H1 (cell line): ENCODE measurements around the gene ACTA2. TPM values are rescaled to one million over a fixed set of nuclear protein-coding genes. Genes with fewer than 3 reads are reported as not detected.

Experiments used
- CTCF ChIA-PET: fragments of 300-600 bp; sonication (Branson Sonifier 250); formaldehyde crosslinking; loops from one replicate; lab custom pipeline; 2021; ENCODE audit not compliant: partially characterized antibody; lab: Charles Lee
- POLR2A ChIA-PET: fragments of 300-600 bp; sonication (Branson Sonifier 250); formaldehyde crosslinking; loops from one replicate; lab custom pipeline; 2021; ENCODE audit warnings: inconsistent platforms; ENCODE audit not compliant: partially characterized antibody; lab: Charles Lee
- DNase-seq, 2 experiments: peaks; one replicate each; pipeline versions ENCODE4 v3.0.0 to v3.0.0-alpha.2; 2010 to 2022; ENCODE audit warnings: low spot score in 2 of 2, low read depth in 1 of 2, mixed read lengths in 1 of 2
- FAIRE-seq: peaks from 2 replicates; lab custom pipeline; 2011; peaks lifted over from hg19 to GRCh38; lab: Jason Lieb, UNC
- H2AFZ ChIP-seq: 2 replicates; pipeline ENCODE4 v1.8.1; 2012; ENCODE audit warnings: low read length, inconsistent platforms
- H2AK5ac ChIP-seq: 2 replicates; pipeline ENCODE4 v1.6.1; 2013; ENCODE audit warnings: low read depth, low read length
- H2BK120ac ChIP-seq: replicated peaks from 2 replicates; pipeline ENCODE3; 2013; ENCODE audit warnings: low read depth, low read length, inconsistent platforms
- H2BK12ac ChIP-seq: 2 replicates; pipeline ENCODE4 v1.6.1; 2013; ENCODE audit warnings: low read depth, low read length
- H2BK15ac ChIP-seq: 2 replicates; pipeline ENCODE4 v1.6.1; 2013; ENCODE audit warnings: low read length
- H2BK20ac ChIP-seq: 2 replicates; pipeline ENCODE4 v1.6.1; 2013; ENCODE audit warnings: low read length
- H2BK5ac ChIP-seq: 2 replicates; pipeline ENCODE4 v1.6.1; 2013; ENCODE audit warnings: low read depth, low read length
- H3K14ac ChIP-seq: 2 replicates; pipeline ENCODE4 v1.6.1; 2013; ENCODE audit warnings: inconsistent platforms; ENCODE audit not compliant: insufficient read length
- H3K18ac ChIP-seq: 2 replicates; pipeline ENCODE4 v1.6.1; 2013; ENCODE audit warnings: low read length; ENCODE audit errors: extremely low read depth
- H3K23ac ChIP-seq: 2 replicates; pipeline ENCODE4 v1.6.1; 2013; ENCODE audit warnings: inconsistent platforms; ENCODE audit not compliant: insufficient read length
- H3K23me2 ChIP-seq: 2 replicates; pipeline ENCODE4 v1.6.1; 2013; ENCODE audit warnings: low read depth, low read length
- H3K27ac ChIP-seq: 2 replicates; pipeline ENCODE4 v1.6.1; 2011; ENCODE audit warnings: low read depth, low read length, inconsistent platforms
- H3K27me3 ChIP-seq, 4 experiments: replicated peaks in 1 of 4; 1 replicate in 1 of 4; 2 replicates in 3 of 4; pipeline versions ENCODE4 v1.6.1 to v1.8.1; 2011 to 2013; ENCODE audit warnings: low read length in 3 of 4, mild to moderate bottlenecking in 3 of 4, inconsistent platforms in 2 of 4, mixed read lengths in 2 of 4, moderate library complexity in 1 of 4; ENCODE audit not compliant: control insufficient read depth in 3 of 4, insufficient read depth in 3 of 4; ENCODE audit errors: extremely low read depth in 1 of 4
- H3K36me3 ChIP-seq, 4 experiments: 2 replicates each; pipeline versions ENCODE4 v1.6.1 to v1.8.1; 2011 to 2013; ENCODE audit warnings: mild to moderate bottlenecking in 4 of 4, low read length in 3 of 4, moderate library complexity in 2 of 4, control low read depth in 1 of 4, inconsistent platforms in 1 of 4; ENCODE audit not compliant: insufficient read depth in 4 of 4, control insufficient read depth in 2 of 4
- H3K4ac ChIP-seq: replicated peaks from 2 replicates; pipeline ENCODE3; 2013; ENCODE audit warnings: low read length, low read depth, mixed read lengths, inconsistent platforms; ENCODE audit not compliant: insufficient read length
- H3K4me1 ChIP-seq, 4 experiments: replicated peaks in 1 of 4; 1 replicate in 1 of 4; 2 replicates in 3 of 4; pipeline versions ENCODE4 v1.6.1 to v1.8.1; 2011 to 2013; ENCODE audit warnings: low read length in 3 of 4, inconsistent platforms in 2 of 4, mixed read lengths in 1 of 4; ENCODE audit not compliant: insufficient read depth in 4 of 4, control insufficient read depth in 3 of 4
- H3K4me2 ChIP-seq, 2 experiments: 2 replicates each; pipeline versions ENCODE4 v1.6.1 to v1.8.1; 2011 to 2013; ENCODE audit warnings: low read depth in 2 of 2, low read length in 2 of 2, control low read depth in 1 of 2, inconsistent platforms in 1 of 2, mild to moderate bottlenecking in 1 of 2; ENCODE audit not compliant: insufficient read depth in 1 of 2
- H3K4me3 ChIP-seq, 4 experiments: fragments of 200-600, 300-600 bp in 1 of 4; sonication (generic), shearing (Covaris generic), sonication (Bioruptor Twin) in 1 of 4; 2 replicates each; pipeline versions ENCODE4 v1.5.1 to v1.8.1; 2011 to 2016; ENCODE audit warnings: low read length in 4 of 4, low read depth in 3 of 4, control low read depth in 2 of 4, inconsistent platforms in 2 of 4, mild to moderate bottlenecking in 2 of 4, mixed read lengths in 1 of 4, moderate library complexity in 1 of 4; ENCODE audit not compliant: insufficient read depth in 2 of 4; ENCODE audit errors: extremely low read depth in 1 of 4
- H3K56ac ChIP-seq: replicated peaks from 2 replicates; pipeline ENCODE3; 2013; ENCODE audit warnings: low read depth, mild to moderate bottlenecking, mixed read lengths, low read length, inconsistent platforms; ENCODE audit not compliant: insufficient read length
- H3K79me1 ChIP-seq: 2 replicates; pipeline ENCODE4 v1.6.1; 2013; ENCODE audit warnings: low read depth, low read length, control low read depth
- H3K79me2 ChIP-seq, 2 experiments: 2 replicates each; pipeline versions ENCODE4 v1.6.1 to v1.8.1; 2012 to 2013; ENCODE audit warnings: low read length in 2 of 2, mild to moderate bottlenecking in 2 of 2, inconsistent platforms in 1 of 2; ENCODE audit not compliant: insufficient read depth in 2 of 2, control insufficient read depth in 1 of 2
- H3K9ac ChIP-seq, 4 experiments: replicated peaks in 1 of 4; 1 replicate in 1 of 4; 2 replicates in 3 of 4; pipeline versions ENCODE4 v1.6.1 to v1.8.1; 2011 to 2013; ENCODE audit warnings: low read depth in 3 of 4, low read length in 3 of 4, control low read depth in 2 of 4, mild to moderate bottlenecking in 2 of 4, moderate library complexity in 2 of 4, inconsistent platforms in 1 of 4; ENCODE audit errors: extremely low read depth in 1 of 4
- H3K9me3 ChIP-seq, 2 experiments: 2 replicates each; pipeline versions ENCODE4 v1.6.1 to v1.8.1; 2012 to 2013; ENCODE audit warnings: mild to moderate bottlenecking in 2 of 2, moderate library complexity in 2 of 2, control low read depth in 1 of 2, inconsistent platforms in 1 of 2, low read depth in 1 of 2, low read length in 1 of 2, mixed read lengths in 1 of 2; ENCODE audit not compliant: insufficient read depth in 2 of 2
- H4K20me1 ChIP-seq, 2 experiments: replicated peaks in 1 of 2; 2 replicates each; pipeline versions ENCODE3 to v1.8.1; 2011 to 2013; ENCODE audit warnings: inconsistent platforms in 2 of 2, low read length in 2 of 2, mild to moderate bottlenecking in 1 of 2; ENCODE audit not compliant: insufficient read depth in 2 of 2, control insufficient read depth in 1 of 2
- H4K5ac ChIP-seq: 2 replicates; pipeline ENCODE4 v1.6.1; 2013; ENCODE audit warnings: low read length, low read depth, mixed read lengths, inconsistent platforms; ENCODE audit not compliant: insufficient read length
- H4K8ac ChIP-seq: 2 replicates; pipeline ENCODE4 v1.8.0; 2013; ENCODE audit warnings: mild to moderate bottlenecking, moderate library complexity, low read length, inconsistent platforms; ENCODE audit not compliant: insufficient read depth; ENCODE audit errors: extremely low read depth
- H4K91ac ChIP-seq: replicated peaks from 2 replicates; pipeline ENCODE3; 2013; ENCODE audit warnings: low read length, mixed read lengths, inconsistent platforms; ENCODE audit not compliant: insufficient read length
- EP300 ChIP-seq, 2 experiments: IDR thresholded peaks; 1 replicate in 1 of 2; 2 replicates in 1 of 2; pipeline ENCODE4 v1.6.1; 2011 to 2012; ENCODE audit warnings: low read depth in 2 of 2, low read length in 2 of 2, mild to moderate bottlenecking in 2 of 2, borderline replicate concordance in 1 of 2, inconsistent platforms in 1 of 2, moderate library complexity in 1 of 2
- PHF8 ChIP-seq: fragments of 200-600 bp; sonication (generic); conservative IDR thresholded peaks from 2 replicates; pipeline ENCODE4 v1.7.1; 2012; ENCODE audit warnings: low read depth, mild to moderate bottlenecking, inconsistent platforms, low read length, moderate library complexity
- POU5F1 ChIP-seq: IDR thresholded peaks from 2 replicates; pipeline ENCODE4 v1.6.1; 2011; ENCODE audit warnings: low read depth, mild to moderate bottlenecking, low read length, moderate library complexity
- SAP30 ChIP-seq: fragments of 300-600 bp; sonication (generic); IDR thresholded peaks from 2 replicates; pipeline ENCODE4 v1.7.1; 2012; ENCODE audit warnings: low read length, moderate library complexity, mild to moderate bottlenecking, inconsistent platforms; ENCODE audit not compliant: insufficient read depth, insufficient replicate concordance
- SP2 ChIP-seq: IDR thresholded peaks from 2 replicates; pipeline ENCODE4 v1.6.1; 2012; ENCODE audit warnings: mild to moderate bottlenecking, low read length, inconsistent platforms
- SRF ChIP-seq: IDR thresholded peaks from 2 replicates; pipeline ENCODE4 v1.6.1; 2011; ENCODE audit warnings: mild to moderate bottlenecking, low read depth, low read length, moderate library complexity
- TCF12 ChIP-seq: IDR thresholded peaks from 2 replicates; pipeline ENCODE4 v1.6.1; 2011; ENCODE audit warnings: low read depth, mild to moderate bottlenecking, low read length
- TEAD4 ChIP-seq: IDR thresholded peaks from 2 replicates; pipeline ENCODE4 v1.6.1; 2012; ENCODE audit warnings: low read depth, low read length, inconsistent platforms, mixed read lengths
- YY1 ChIP-seq: IDR thresholded peaks from 2 replicates; pipeline ENCODE4 v1.6.1; 2011; ENCODE audit warnings: low read depth, mild to moderate bottlenecking, low read length
- WGBS, 2 experiments: shearing (Covaris generic) in 1 of 2; methylation state at CpG; one replicate each; pipeline versions ENCODE4 v1.1.6 to v1.1.7; 2013 to 2015; ENCODE audit warnings: low lambda C conversion rate in 2 of 2, mixed read lengths in 2 of 2, inconsistent platforms in 1 of 2, low coverage in 1 of 2, missing lambda C conversion rate in 1 of 2; ENCODE audit not compliant: insufficient replicate concordance in 2 of 2, insufficient coverage in 1 of 2, insufficient read length in 1 of 2; ENCODE audit errors: extremely low coverage in 1 of 2, missing lambda C conversion rate in 1 of 2; 5-methylcytosine and 5-hydroxymethylcytosine counted together
- polyA plus RNA-seq, 7 experiments: library from polyadenylated mRNA; depleted of rRNA in 3 of 7; stranded (reverse) in 5 of 7; unstranded in 2 of 7; fragments of >200 nt in 5 of 7; fragments of 200-250 nt in 2 of 7; gene quantifications; 1 replicate in 5 of 7; 2 replicates in 1 of 7; 4 replicates in 1 of 7; pipeline versions ENCODE4 v1.2.1 to v1.2.3, GENCODE V29; 2011 to 2013; ENCODE audit warnings: missing spikeins in 2 of 7, mixed read lengths in 2 of 7
- total RNA-seq: library from RNA; stranded (reverse); fragmentation: NEBNext Ultra II Directional; extraction: Animal tissue kit (Norgen Biotek cat#: 25700); gene quantifications from 2 replicates; pipeline ENCODE4 v1.2.1, GENCODE V29; 2021
- TF ChIP-seq, protein P1 (sequence below): IDR thresholded peaks from 2 replicates; pipeline ENCODE4 v1.6.1; 2011; ENCODE audit warnings: low read length, improper control_type of control experiment

ACTA2 gene
- total and polyA plus RNA-seq, 2 of the 8 experiments (the other 6 are each of a cell fraction or from before 2014, with no cell fraction given) = 3.5 to 8.9 TPM

- Histone ChIP-seq H2BK5ac (no peak overlapping the region), H4K5ac (no peak overlapping the region), H3K4me3 (no peak overlapping the region), H4K91ac (no peak overlapping the region), H3K18ac (no peak overlapping the region), H3K27me3 (no peaks in the 10 kb centered on the region), H3K4ac (no peak overlapping the region), H2BK12ac (no peak overlapping the region), H3K9ac (no peak overlapping the region), H3K79me1 (no peaks in the 10 kb centered on the region), H3K79me2 (no peaks in the 10 kb centered on the region), H3K36me3 (no peaks in the 10 kb centered on the region), H3K23ac (no peak overlapping the region), H3K9me3 (no peaks in the 10 kb centered on the region), H4K20me1 (no peaks in the 10 kb centered on the region), H2BK20ac (no peak overlapping the region), H2AK5ac (no peak overlapping the region), H3K4me1 (peaks cover 0 to 7% (median 0%) of the 10 kb centered on the region in 4 experiments; a peak in 1 of 7 replicates), H2BK120ac (no peak overlapping the region), H3K56ac (no peak overlapping the region), H3K4me2 (no peak overlapping the region), H2AFZ (no peak overlapping the region), H3K27ac (no peak overlapping the region), H4K8ac (no peak overlapping the region), H3K23me2 (no peaks in the 10 kb centered on the region), H2BK15ac (no peak overlapping the region), H3K14ac (no peak overlapping the region)
- ChIA-PET CTCF (interaction anchor here (0.8 to 2.7 kb wide), 6 partner anchors 13 to 267 kb away, joined by 3 to 8 read pairs (median 5); partner anchors contain the start of gene FAS), POLR2A (no interaction called here)
- no peak for FAIRE-seq
- WGBS, 2 experiments = 87% methylated on average over 3 of the region's 3 CpGs; no CpG with 5 or more reads in 1 of the 2 experiments
- no peak for DNase-seq
- TF ChIP-seq TCF12 = no peak
- TF ChIP-seq, protein P1, sequence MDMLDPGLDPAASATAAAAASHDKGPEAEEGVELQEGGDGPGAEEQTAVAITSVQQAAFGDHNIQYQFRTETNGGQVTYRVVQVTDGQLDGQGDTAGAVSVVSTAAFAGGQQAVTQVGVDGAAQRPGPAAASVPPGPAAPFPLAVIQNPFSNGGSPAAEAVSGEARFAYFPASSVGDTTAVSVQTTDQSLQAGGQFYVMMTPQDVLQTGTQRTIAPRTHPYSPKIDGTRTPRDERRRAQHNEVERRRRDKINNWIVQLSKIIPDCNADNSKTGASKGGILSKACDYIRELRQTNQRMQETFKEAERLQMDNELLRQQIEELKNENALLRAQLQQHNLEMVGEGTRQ = no peak
- TF ChIP-seq SRF = no peak
- no peak for TF ChIP-seq SAP30
- TF ChIP-seq TEAD4 = no peak
- TF ChIP-seq SP2 = no peak
- no peak for TF ChIP-seq POU5F1
- TF ChIP-seq EP300 (IDR thresholded peaks at IDR 0.05; ENCODE audit: borderline replicate concordance in 1 of 2, low read depth in 2 of 2, low read length in 2 of 2) = no peak
- no peak for TF ChIP-seq YY1
- no peak for TF ChIP-seq PHF8
Measured at GRCh38 chr10:88949912-88950837, 2.4 kb downstream of the ACTA2 start.
